ENCODE measurements around the gene TMEM190. TPM values are rescaled to one million over a fixed set of nuclear protein-coding genes. Genes with fewer than 3 reads are reported as not detected.

Gene TMEM190
- total RNA-seq, 4 donors from 2014 or later = not detected

- TF ChIP-seq CTCF (IDR thresholded peaks at IDR 0.05; ENCODE audit: low read depth) = no peak
Measured at GRCh38 chr19:55341171-55341588, 35.4 kb upstream of the TMEM190 start.

- no peak for TF ChIP-seq CTCF (IDR thresholded peaks at IDR 0.05; ENCODE audit: low read depth)
Measured at GRCh38 chr19:55341595-55342531, 34.8 kb upstream of the TMEM190 start.

- TF ChIP-seq CTCF (IDR thresholded peaks at IDR 0.05; ENCODE audit: low read depth) = no peak
Measured at GRCh38 chr19:55344444-55344843, 32.2 kb upstream of the TMEM190 start.

- no peak for TF ChIP-seq CTCF (IDR thresholded peaks at IDR 0.05; ENCODE audit: low read depth)
Measured at GRCh38 chr19:55345101-55345817, 31.4 kb upstream of the TMEM190 start.

- TF ChIP-seq CTCF (IDR thresholded peaks at IDR 0.05; ENCODE audit: low read depth) = no peak
Measured at GRCh38 chr19:55345818-55346724, 30.6 kb upstream of the TMEM190 start.

- TF ChIP-seq CTCF (IDR thresholded peaks at IDR 0.05; ENCODE audit: low read depth) = no peak
Measured at GRCh38 chr19:55346725-55347441, 29.7 kb upstream of the TMEM190 start.
